Ovary (tissue), 3 donors: ENCODE results near the gene TNNC1.

ENCODE experiments used
- EP300 ChIP-seq: sonication (generic); formaldehyde crosslinking; IDR thresholded peaks from one replicate; pipeline ENCODE4 v1.6.1; 2017; ENCODE audit warnings: antibody characterized with exemption
- POLR2A ChIP-seq: fragments of 450-650 bp; IDR thresholded peaks from one replicate; pipeline ENCODE4 v1.6.1; 2017; ENCODE audit warnings: antibody characterized with exemption, mild to moderate bottlenecking, moderate library complexity
- TF ChIP-seq, protein P1 (sequence below), 3 donors: fragments of 450-650 bp in 2 of 3; fragments of 200-600 bp in 1 of 3; IDR thresholded peaks; one replicate each; pipeline versions ENCODE4 v1.5.1 to v1.8.0; 2016 to 2022; ENCODE audit warnings: antibody characterized with exemption in 3 of 3, mild to moderate bottlenecking in 1 of 3
- donor health status: DM: no; HTN: no; CAD: no.

- TF ChIP-seq, protein P1, sequence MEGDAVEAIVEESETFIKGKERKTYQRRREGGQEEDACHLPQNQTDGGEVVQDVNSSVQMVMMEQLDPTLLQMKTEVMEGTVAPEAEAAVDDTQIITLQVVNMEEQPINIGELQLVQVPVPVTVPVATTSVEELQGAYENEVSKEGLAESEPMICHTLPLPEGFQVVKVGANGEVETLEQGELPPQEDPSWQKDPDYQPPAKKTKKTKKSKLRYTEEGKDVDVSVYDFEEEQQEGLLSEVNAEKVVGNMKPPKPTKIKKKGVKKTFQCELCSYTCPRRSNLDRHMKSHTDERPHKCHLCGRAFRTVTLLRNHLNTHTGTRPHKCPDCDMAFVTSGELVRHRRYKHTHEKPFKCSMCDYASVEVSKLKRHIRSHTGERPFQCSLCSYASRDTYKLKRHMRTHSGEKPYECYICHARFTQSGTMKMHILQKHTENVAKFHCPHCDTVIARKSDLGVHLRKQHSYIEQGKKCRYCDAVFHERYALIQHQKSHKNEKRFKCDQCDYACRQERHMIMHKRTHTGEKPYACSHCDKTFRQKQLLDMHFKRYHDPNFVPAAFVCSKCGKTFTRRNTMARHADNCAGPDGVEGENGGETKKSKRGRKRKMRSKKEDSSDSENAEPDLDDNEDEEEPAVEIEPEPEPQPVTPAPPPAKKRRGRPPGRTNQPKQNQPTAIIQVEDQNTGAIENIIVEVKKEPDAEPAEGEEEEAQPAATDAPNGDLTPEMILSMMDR (IDR thresholded peaks at IDR 0.05) = no peak
- TF ChIP-seq EP300 (no peak), POLR2A (no peak)
Observed at GRCh38 chr3:52442409-52443267, 11.2 kb downstream of the TNNC1 start.
